ENCODE data around the gene CCS.

The CCS gene

GRCh38 chr11:66616379-66617154 lies 23.6 kb downstream of the CCS start, which contains the start of gene RBM14 (continued):
- TF ChIP-seq, protein P1, sequence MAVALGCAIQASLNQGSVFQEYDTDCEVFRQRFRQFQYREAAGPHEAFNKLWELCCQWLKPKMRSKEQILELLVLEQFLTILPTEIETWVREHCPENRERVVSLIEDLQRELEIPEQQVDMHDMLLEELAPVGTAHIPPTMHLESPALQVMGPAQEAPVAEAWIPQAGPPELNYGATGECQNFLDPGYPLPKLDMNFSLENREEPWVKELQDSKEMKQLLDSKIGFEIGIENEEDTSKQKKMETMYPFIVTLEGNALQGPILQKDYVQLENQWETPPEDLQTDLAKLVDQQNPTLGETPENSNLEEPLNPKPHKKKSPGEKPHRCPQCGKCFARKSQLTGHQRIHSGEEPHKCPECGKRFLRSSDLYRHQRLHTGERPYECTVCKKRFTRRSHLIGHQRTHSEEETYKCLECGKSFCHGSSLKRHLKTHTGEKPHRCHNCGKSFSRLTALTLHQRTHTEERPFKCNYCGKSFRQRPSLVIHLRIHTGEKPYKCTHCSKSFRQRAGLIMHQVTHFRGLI (tag by site-specific recombination; IDR thresholded peaks at IDR 0.05) = peak; percentile 69; the same call in 1 of the 2 replicates
- TF ChIP-seq, protein P2, sequence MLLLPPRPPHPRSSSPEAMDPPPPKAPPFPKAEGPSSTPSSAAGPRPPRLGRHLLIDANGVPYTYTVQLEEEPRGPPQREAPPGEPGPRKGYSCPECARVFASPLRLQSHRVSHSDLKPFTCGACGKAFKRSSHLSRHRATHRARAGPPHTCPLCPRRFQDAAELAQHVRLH (tag by site-specific recombination; IDR thresholded peaks at IDR 0.05) = 0 out of 2 replicates have a peak, but pooled peaks have one; percentile 7
- TF ChIP-seq ZBTB20 (tag by site-specific recombination; IDR thresholded peaks at IDR 0.05) = no peak; the same call in 1 of the 2 replicates
- TF ChIP-seq ZBTB26 (tag by site-specific recombination; optimal IDR thresholded peaks at IDR 0.05) = peak; percentile 100
- no peak for TF ChIP-seq ZNF658 (tag by site-specific recombination; IDR thresholded peaks at IDR 0.05)
- no peak for TF ChIP-seq ZNF670 (tag by site-specific recombination; IDR thresholded peaks at IDR 0.05; ENCODE audit: low read depth)
- TF ChIP-seq, protein P3, sequence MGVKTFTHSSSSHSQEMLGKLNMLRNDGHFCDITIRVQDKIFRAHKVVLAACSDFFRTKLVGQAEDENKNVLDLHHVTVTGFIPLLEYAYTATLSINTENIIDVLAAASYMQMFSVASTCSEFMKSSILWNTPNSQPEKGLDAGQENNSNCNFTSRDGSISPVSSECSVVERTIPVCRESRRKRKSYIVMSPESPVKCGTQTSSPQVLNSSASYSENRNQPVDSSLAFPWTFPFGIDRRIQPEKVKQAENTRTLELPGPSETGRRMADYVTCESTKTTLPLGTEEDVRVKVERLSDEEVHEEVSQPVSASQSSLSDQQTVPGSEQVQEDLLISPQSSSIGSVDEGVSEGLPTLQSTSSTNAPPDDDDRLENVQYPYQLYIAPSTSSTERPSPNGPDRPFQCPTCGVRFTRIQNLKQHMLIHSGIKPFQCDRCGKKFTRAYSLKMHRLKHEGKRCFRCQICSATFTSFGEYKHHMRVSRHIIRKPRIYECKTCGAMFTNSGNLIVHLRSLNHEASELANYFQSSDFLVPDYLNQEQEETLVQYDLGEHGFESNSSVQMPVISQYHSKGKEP (tag by site-specific recombination; IDR thresholded peaks at IDR 0.05) = no peak
- peak; percentile 79; the same call in 1 of the 2 replicates for TF ChIP-seq ZNF391 (tag by site-specific recombination; IDR thresholded peaks at IDR 0.05; ENCODE audit: borderline replicate concordance, low read depth)
- peak; percentile 67; the same call in 1 of the 2 replicates for TF ChIP-seq ZNF501 (tag by site-specific recombination; IDR thresholded peaks at IDR 0.05)
- peak; percentile 95 for TF ChIP-seq ZNF398 (tag by site-specific recombination; IDR thresholded peaks at IDR 0.05)
- TF ChIP-seq ZNF132 (tag by site-specific recombination; IDR thresholded peaks at IDR 0.05; ENCODE audit: borderline replicate concordance) = no peak
- TF ChIP-seq ZNF146 (tag by site-specific recombination; IDR thresholded peaks at IDR 0.05) = peak; percentile 11; the same call in 1 of the 2 replicates
- 0 out of 2 replicates have a peak, but pooled peaks have one; percentile 7 for TF ChIP-seq ATF2 (tag by site-specific recombination; IDR thresholded peaks at IDR 0.05; ENCODE audit: low read depth)
- TF ChIP-seq, protein P4, sequence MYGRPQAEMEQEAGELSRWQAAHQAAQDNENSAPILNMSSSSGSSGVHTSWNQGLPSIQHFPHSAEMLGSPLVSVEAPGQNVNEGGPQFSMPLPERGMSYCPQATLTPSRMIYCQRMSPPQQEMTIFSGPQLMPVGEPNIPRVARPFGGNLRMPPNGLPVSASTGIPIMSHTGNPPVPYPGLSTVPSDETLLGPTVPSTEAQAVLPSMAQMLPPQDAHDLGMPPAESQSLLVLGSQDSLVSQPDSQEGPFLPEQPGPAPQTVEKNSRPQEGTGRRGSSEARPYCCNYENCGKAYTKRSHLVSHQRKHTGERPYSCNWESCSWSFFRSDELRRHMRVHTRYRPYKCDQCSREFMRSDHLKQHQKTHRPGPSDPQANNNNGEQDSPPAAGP (tag by site-specific recombination; IDR thresholded peaks at IDR 0.05) = peak; percentile 21; the same call in 1 of the 2 replicates
- peak; percentile 83; the same call in 1 of the 2 replicates for TF ChIP-seq ZFHX2 (tag by site-specific recombination; conservative IDR thresholded peaks at IDR 0.05)
- 0 out of 2 replicates have a peak, but pooled peaks have one; percentile 2 for TF ChIP-seq OVOL3 (tag by site-specific recombination; IDR thresholded peaks at IDR 0.05)
- TF ChIP-seq GLI4 (tag by site-specific recombination; IDR thresholded peaks at IDR 0.05) = peak; percentile 33; the same call in 1 of the 2 replicates
- peak; percentile 75 for TF ChIP-seq PBX3 (CRISPR knock-in tag; IDR thresholded peaks at IDR 0.05)
- TF ChIP-seq KLF7 (tag by site-specific recombination; IDR thresholded peaks at IDR 0.05; ENCODE audit: borderline replicate concordance) = 0 out of 2 replicates have a peak, but pooled peaks have one; percentile 30
- TF ChIP-seq ZNF239 (tag by site-specific recombination; IDR thresholded peaks at IDR 0.05) = no peak
- TF ChIP-seq ZXDB (tag by site-specific recombination; IDR thresholded peaks at IDR 0.05) = peak; percentile 44
- 0 out of 2 replicates have a peak, but pooled peaks have one; percentile 54 for TF ChIP-seq KLF10 (tag by site-specific recombination; IDR thresholded peaks at IDR 0.05)
- TF ChIP-seq TRIM28 (IDR thresholded peaks at IDR 0.05; ENCODE audit: borderline replicate concordance, low read length) = peak; percentile 42; the same call in 1 of the 2 replicates
- TF ChIP-seq SP7 (tag by site-specific recombination; IDR thresholded peaks at IDR 0.05) = peak; percentile 44
- peak; percentile 42; the same call in 1 of the 2 replicates for TF ChIP-seq ZBTB8A (tag by site-specific recombination; IDR thresholded peaks at IDR 0.05)
- TF ChIP-seq GLIS1 (tag by site-specific recombination; IDR thresholded peaks at IDR 0.05) = peak; percentile 38; the same call in 1 of the 2 replicates
- TF ChIP-seq ZFP37 (tag by site-specific recombination; IDR thresholded peaks at IDR 0.05) = peak; percentile 84
- 0 out of 2 replicates have a peak, but pooled peaks have one; percentile 26 for TF ChIP-seq ZIC2 (tag by site-specific recombination; IDR thresholded peaks at IDR 0.05)
